HG03097 (cell line): ENCODE measurements around the gene ANXA3.
"Not testable (repeated sequence)": the region's sequence is repeated elsewhere in the genome, so short reads cannot be mapped to it uniquely, and the experiment has no call there.

ENCODE experiments used
- ATAC-seq: cut with Tn5 transposase; IDR thresholded peaks from one replicate; pipeline ENCODE4 v1.9.1; 2021; ENCODE audit not compliant: unreplicated experiment, low FRiP score

ANXA3 gene

GRCh38 chr4:78542373-78542772, 9.2 kb upstream of the ANXA3 start:
- no peak for ATAC-seq

GRCh38 chr4:78543424-78544125, 8.0 kb upstream of the ANXA3 start:
- ATAC-seq, result no peak

DNA sequence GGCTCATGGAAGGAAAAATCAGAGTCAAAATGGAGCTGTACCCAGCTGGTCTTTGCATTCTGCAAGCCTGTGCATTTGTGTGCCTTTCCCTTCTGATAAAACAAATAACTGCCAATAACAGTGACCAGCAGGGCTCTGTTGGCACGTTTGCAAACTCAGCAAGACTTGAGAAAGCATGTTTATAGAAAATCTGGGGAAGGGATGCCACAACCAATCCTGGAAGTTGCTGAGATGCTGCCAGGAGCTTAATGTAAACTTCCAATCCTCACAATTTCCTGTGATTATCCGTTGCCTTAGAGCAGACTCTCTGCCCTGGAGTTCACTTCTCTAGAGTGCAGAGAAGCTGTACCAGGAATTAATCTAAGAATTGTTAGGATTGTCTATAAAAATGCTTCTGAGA, 6.9 kb upstream of the ANXA3 start:
- ATAC-seq, result no peak

GRCh38 chr4:78545275-78546246, 6.0 kb upstream of the ANXA3 start:
- no peak for ATAC-seq

- not testable (repeated sequence) for ATAC-seq
Measured at GRCh38 chr4:78547899-78548298, 3.7 kb upstream of the ANXA3 start.

DNA sequence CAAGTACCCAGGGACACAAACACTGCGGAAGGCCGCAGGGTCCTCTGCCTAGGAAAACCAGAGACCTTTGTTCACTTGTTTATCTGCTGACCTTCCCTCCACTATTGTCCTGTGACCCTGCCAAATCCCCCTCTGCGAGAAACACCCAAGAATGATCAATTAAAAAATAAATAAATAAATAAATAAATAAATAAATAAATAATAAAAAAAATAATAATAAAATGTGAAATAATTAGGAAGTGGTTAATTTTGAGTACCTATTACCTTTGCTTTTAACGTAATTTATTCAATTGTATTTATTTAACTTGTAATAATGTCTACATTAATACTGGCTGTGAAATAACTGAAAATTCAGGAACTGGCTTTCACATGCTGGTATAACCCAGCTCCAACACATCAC, 2.7 kb upstream of the ANXA3 start:
- not testable (repeated sequence) for ATAC-seq

- no peak for ATAC-seq
Measured at GRCh38 chr4:78552389-78553042, 946 bp downstream of the ANXA3 start.

DNA sequence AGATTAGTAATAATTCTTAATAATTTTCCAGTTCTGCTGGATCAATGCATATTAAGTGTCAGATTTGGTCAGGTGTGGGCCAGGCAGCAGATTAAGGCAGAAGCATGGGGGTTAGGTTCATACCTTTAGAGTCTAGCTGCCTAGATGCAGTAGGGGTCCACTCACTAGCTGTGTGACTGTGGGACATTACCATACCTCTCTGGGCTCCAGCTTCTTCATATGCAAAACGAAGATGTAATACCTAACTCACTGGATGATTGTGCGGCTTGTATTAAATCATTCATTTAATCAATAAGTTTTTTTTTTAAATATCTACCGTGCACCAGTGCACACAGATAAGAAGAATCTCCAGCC, 1.4 kb downstream of the ANXA3 start:
- ATAC-seq, result no peak

DNA sequence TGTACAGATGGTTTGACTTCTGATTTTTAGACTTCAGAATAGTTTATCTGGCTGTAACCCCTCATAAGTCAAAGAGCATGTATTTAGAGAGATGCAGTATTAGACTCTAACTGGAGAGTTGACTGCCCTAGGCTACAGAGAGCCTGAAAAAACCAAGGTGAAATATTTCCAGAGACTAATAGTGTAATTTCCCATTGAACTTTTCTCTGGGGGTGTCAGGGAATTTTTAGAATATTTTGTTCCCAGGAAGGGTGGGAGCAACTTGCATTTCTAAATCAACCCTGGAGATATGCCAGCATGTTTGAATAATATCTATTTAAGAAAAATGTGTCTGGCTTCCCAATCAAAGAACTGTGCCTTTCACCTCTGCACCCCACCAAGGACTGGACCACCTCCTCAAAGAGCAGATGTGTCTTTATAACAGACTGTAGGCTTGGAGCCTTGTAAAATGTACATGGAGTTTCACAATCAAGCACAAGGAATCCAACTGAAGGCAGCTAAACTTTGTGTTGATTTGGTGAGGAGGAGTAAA, 2.0 kb downstream of the ANXA3 start:
- no peak for ATAC-seq

DNA sequence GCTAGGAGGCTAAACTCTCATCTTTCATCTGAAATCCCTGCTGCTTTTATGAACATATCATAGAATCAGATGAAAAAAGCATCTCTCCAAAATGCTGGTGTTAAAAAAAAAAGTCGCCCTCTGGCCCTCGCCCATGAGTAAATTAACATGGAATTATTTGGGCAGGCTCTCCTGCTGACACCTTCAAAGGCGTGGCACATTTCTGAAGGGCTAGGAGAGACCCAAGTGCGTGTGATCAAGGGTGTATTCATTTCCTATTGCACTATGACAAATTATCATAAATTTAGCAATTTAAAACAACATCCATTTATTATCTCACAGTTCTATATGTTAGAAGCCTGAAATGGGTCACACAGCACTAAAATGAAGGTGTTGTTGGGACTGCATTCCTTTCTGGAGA, 5.1 kb downstream of the ANXA3 start:
- no peak for ATAC-seq

DNA sequence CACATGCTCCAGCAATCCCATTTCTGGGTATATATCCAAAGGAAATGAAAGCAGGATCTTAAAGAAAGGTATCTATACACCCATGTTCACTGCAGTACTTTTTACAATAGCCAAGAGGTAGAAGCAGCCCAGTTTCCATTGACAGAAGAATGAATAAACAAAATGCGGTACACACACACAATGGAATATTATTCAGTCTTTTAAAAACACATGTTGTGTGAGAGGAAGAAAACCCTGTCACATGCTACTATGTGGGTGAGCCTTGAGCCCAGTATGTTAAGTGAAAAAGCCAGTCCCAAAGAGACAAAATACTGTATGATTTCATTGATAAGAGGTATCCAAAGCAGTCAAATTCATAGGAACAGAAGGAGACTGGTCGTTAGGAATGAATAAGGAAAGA, 6.3 kb downstream of the ANXA3 start:
- ATAC-seq, result no peak

DNA sequence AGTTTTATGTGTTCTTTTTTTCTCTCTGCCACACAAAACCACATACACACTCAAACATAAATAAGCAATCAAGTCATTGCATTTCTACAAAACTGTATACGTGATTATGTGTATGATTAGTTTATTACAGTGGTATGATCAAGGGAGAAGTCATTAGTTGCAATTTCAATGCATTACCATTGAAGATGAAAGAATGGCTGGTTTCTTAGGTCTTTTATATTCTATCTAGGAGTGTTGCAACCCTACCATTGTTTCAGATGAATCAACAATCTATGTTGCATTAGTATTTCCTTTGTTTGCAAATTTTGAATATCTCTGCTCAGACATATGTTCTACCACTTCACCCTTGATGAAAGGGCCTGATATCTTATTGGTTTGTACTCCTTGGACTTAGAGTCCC, 6.8 kb downstream of the ANXA3 start:
- no peak for ATAC-seq

DNA sequence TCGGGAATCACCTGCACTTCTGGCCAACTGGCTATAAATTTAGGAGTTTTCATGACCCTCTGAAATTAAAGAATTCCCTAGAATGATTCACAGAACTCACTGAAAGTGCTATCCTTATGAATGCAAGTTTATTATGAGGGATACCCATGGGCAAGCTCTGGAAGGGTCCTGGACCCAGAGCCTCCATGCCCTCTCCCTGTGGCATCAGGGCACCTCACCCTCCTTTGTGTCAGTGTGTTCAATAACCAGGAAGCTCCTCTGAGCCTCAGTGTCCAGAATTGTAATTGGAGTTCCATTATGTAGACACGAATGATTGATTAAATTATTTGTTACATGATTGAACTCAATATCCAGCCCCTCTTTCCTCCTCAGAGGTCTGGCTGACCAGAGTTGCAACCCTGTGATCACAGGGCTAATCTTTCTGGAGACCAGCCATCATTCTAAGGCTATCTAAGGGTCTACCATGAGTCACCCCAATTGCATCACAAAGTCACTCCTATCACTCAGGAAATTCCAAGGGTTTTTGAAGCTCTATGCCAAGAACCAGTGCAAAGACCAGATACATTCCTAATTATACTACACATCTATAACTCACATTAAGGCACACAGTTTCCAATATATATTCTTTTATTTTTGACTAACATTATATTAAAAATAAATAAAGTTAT, 8.9 kb downstream of the ANXA3 start:
- no peak for ATAC-seq

GRCh38 chr4:78561677-78562076, 10.1 kb downstream of the ANXA3 start:
- no peak for ATAC-seq

DNA sequence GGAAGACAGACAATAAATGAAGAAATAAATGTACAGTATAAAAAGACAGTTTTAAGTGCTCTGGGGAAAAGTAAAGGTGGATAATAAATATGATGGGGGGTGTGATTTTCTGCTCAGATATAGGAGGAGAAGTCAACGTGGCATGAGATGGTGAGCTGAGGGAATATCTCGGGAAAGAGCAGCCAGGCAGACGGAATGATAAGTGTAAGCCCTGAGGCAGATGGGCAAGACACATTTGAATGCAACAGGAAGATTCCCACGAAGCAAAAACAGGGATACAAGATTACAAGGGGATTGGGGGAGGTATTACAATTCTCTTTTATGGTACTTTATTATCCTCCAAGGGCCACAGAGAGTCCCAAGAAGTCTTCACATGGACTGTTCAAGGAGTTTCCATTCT, 11.1 kb downstream of the ANXA3 start:
- ATAC-seq, result no peak

GRCh38 chr4:78565971-78566372, 14.4 kb downstream of the ANXA3 start:
- ATAC-seq, result no peak

DNA sequence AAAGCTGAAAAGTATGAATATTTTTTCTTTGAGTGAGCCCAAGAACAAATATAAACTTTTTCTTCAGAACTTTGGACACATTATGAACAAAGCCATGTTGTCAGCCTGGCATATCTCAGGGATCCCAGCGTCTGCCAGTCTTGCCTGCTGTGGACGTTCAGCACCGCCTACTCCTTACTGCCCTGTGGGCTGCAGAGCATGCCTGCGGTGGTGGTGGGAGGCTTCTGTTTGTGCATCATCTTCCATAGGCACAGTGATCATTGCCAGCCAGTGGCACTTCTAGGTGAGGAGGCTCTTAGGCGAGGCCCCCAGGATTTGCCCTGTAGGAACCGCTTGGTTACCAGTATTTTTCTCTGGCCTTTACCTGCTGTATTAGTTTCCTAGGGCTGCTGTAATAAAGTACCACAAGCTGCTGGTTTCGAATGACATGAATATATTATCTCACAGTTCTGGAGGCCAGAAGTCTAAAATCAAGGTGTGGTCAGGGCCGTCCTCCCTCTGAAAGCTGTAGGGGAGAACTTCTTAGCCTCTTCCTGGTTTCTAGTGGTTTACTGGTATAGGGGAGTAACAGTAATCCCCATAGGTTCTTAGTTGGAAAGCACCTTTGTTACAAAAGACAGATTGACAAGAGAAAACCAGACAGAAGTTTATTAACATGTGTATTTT, 15.4 kb downstream of the ANXA3 start:
- ATAC-seq, result peak; percentile 56

- ATAC-seq, result no peak
Measured at GRCh38 chr4:78567500-78568060, 16.0 kb downstream of the ANXA3 start.

GRCh38 chr4:78568640-78569305, 17.2 kb downstream of the ANXA3 start:
- ATAC-seq, result peak; percentile 67
